GM12892 (cell line): ENCODE data around the gene GARNL3.

Experiments used
- DNase-seq: peaks from one replicate; pipeline ENCODE4 v3.0.0; 2011; ENCODE audit not compliant: insufficient read length
- FAIRE-seq: peaks from 2 replicates; lab custom pipeline; 2011; peaks lifted over from hg19 to GRCh38; lab: Jason Lieb, UNC
- POLR2A ChIP-seq: IDR thresholded peaks from 2 replicates; pipeline ENCODE4 v1.6.1; 2011; ENCODE audit warnings: low read depth, low read length, control low read depth
- POLR2AphosphoS5 ChIP-seq: IDR thresholded peaks from 2 replicates; pipeline ENCODE4 v1.6.1; 2011; ENCODE audit warnings: low read depth, low read length, control low read depth
- TAF1 ChIP-seq: IDR thresholded peaks from 2 replicates; pipeline ENCODE4 v1.6.1; 2011; ENCODE audit warnings: low read depth, mild to moderate bottlenecking, control low read depth, low read length, borderline replicate concordance

The GARNL3 gene

GRCh38 chr9:127283135-127283534 lies 18.6 kb downstream of the GARNL3 start:
- FAIRE-seq (no peak), DNase-seq (no peak)
- TF ChIP-seq POLR2AphosphoS5: no peak
- no peak for TF ChIP-seq POLR2A
- TF ChIP-seq TAF1: no peak

GRCh38 chr9:127283917-127284497 lies 19.4 kb downstream of the GARNL3 start:
- TF ChIP-seq POLR2A (no peak), POLR2AphosphoS5 (no peak), TAF1 (no peak)
- FAIRE-seq: peak; percentile 38
- DNase-seq: no peak

GRCh38 chr9:127285965-127286364 lies 21.4 kb downstream of the GARNL3 start:
- TF ChIP-seq TAF1 (no peak), POLR2A (no peak), POLR2AphosphoS5 (no peak)
- FAIRE-seq (no peak), DNase-seq (no peak)

GRCh38 chr9:127290561-127291065 lies 26.0 kb downstream of the GARNL3 start:
- FAIRE-seq: no peak
- no peak for DNase-seq
- TF ChIP-seq POLR2AphosphoS5 (no peak), POLR2A (no peak), TAF1 (no peak)

GRCh38 chr9:127291246-127291778 lies 26.7 kb downstream of the GARNL3 start:
- no peak for TF ChIP-seq POLR2AphosphoS5
- TF ChIP-seq POLR2A: no peak
- no peak for TF ChIP-seq TAF1
- no peak for FAIRE-seq
- DNase-seq: no peak

GRCh38 chr9:127292415-127292814 lies 27.8 kb downstream of the GARNL3 start:
- FAIRE-seq: no peak
- TF ChIP-seq POLR2AphosphoS5 (no peak), POLR2A (no peak), TAF1 (no peak)
- DNase-seq: no peak

GRCh38 chr9:127293328-127293727 lies 28.8 kb downstream of the GARNL3 start:
- no peak for DNase-seq
- no peak for FAIRE-seq

GRCh38 chr9:127293767-127294166 lies 29.2 kb downstream of the GARNL3 start:
- TF ChIP-seq TAF1: no peak
- no peak for TF ChIP-seq POLR2A
- no peak for TF ChIP-seq POLR2AphosphoS5
- DNase-seq (no peak), FAIRE-seq (no peak)

More at GRCh38 chr9:127293328-127293727, 28.8 kb downstream of the GARNL3 start:
- no peak for TF ChIP-seq TAF1

GRCh38 chr9:127295005-127295404 lies 30.4 kb downstream of the GARNL3 start:
- no peak for DNase-seq
- FAIRE-seq: no peak
- TF ChIP-seq POLR2A (no peak), POLR2AphosphoS5 (no peak), TAF1 (no peak)

GRCh38 chr9:127300886-127301447 lies 36.4 kb downstream of the GARNL3 start:
- TF ChIP-seq POLR2AphosphoS5 (no peak), POLR2A (no peak), TAF1 (no peak)
- FAIRE-seq: no peak
- DNase-seq: no peak

- TF ChIP-seq TAF1: no peak
- FAIRE-seq (no peak), DNase-seq (no peak)
Observed at GRCh38 chr9:127303830-127304229, 39.3 kb downstream of the GARNL3 start.
